ENCODE data around the gene CDK17. TPM values are rescaled to one million over a fixed set of nuclear protein-coding genes. Genes with fewer than 3 reads are reported as not detected.
A peak's percentile ranks its signal among the peaks of the same experiment; 100 is the strongest.

CDK17 gene
- total RNA-seq, 2 experiments from 2014 or later = 28.4 to 29.0 TPM

- Mint-ChIP-seq H3K4me1 (ENCODE audit: low read depth) (peaks cover 37% of the 10 kb centered on the region), H3K27me3 (no peaks in the 10 kb centered on the region), H3K9me3 (no peaks in the 10 kb centered on the region), H3K27ac (peak overlapping the region; percentile 54), H3K4me3 (no peak overlapping the region), H3K36me3 (ENCODE audit: low read depth) (no peaks in the 10 kb centered on the region)
- no peak for ATAC-seq
- CTCF ChIA-PET = interaction anchor here (1.0 to 1.6 kb wide), 2 partner anchors 11 to 63 kb away, joined by 3 to 4 read pairs; no protein-coding TSS in a partner anchor
- intact Hi-C loops (cut with micrococcal nuclease) = loop anchor here (5.0 kb wide), 1 partner anchor 146 kb away; no protein-coding TSS in a partner anchor
- no peak for TF ChIP-seq CTCF (IDR thresholded peaks at IDR 0.05)
- POLR2A ChIA-PET = interaction anchor here (0.6 to 2.0 kb wide), 5 partner anchors 9 to 38 kb away, joined by 3 to 7 read pairs (median 3); partner anchors contain the start of gene CDK17
- no peak for DNase-seq
Measured at GRCh38 chr12:96425951-96426350, 25.7 kb upstream of the CDK17 start.

GRCh38 chr12:96425321-96425720 is 25.1 kb upstream of the CDK17 start:
- intact Hi-C loops (cut with micrococcal nuclease) = loop anchor here (5.0 kb wide), 1 partner anchor 147 kb away; no protein-coding TSS in a partner anchor
- DNase-seq = peak; percentile 70
- peak; percentile 79 for ATAC-seq
- Mint-ChIP-seq H3K4me1 (ENCODE audit: low read depth) (peaks cover 41% of the 10 kb centered on the region), H3K27me3 (no peaks in the 10 kb centered on the region), H3K27ac (peak overlapping the region; percentile 36), H3K36me3 (ENCODE audit: low read depth) (no peaks in the 10 kb centered on the region), H3K9me3 (no peaks in the 10 kb centered on the region), H3K4me3 (no peak overlapping the region)
- ChIA-PET CTCF (interaction anchor here (1.0 to 1.6 kb wide), 2 partner anchors 12 to 63 kb away, joined by 3 to 4 read pairs; no protein-coding TSS in a partner anchor), POLR2A (interaction anchor here (0.6 to 2.0 kb wide), 4 partner anchors 8 to 177 kb away, joined by 3 to 7 read pairs (median 4); partner anchors contain the start of gene CDK17)
- TF ChIP-seq CTCF (IDR thresholded peaks at IDR 0.05) = no peak

GRCh38 chr12:96424601-96425000 is 24.4 kb upstream of the CDK17 start:
- no peak overlapping the region for H3K27ac Mint-ChIP-seq
- intact Hi-C loops (cut with micrococcal nuclease) = no loop called here
- H3K4me3 Mint-ChIP-seq = no peak overlapping the region
- no peak for DNase-seq
- CTCF ChIA-PET = no interaction called here
- POLR2A ChIA-PET = interaction anchor here (1.2 to 2.0 kb wide), 2 partner anchors 21 to 26 kb away, joined by 3 to 7 read pairs; no protein-coding TSS in a partner anchor
- H3K9me3 Mint-ChIP-seq = no peaks in the 10 kb centered on the region
- TF ChIP-seq CTCF (IDR thresholded peaks at IDR 0.05) = no peak
- no peak for ATAC-seq
- no peaks in the 10 kb centered on the region for H3K27me3 Mint-ChIP-seq
- H3K36me3 Mint-ChIP-seq (ENCODE audit: low read depth) = no peaks in the 10 kb centered on the region
- H3K4me1 Mint-ChIP-seq (ENCODE audit: low read depth) = peaks cover 44% of the 10 kb centered on the region

GRCh38 chr12:96422192-96422591 is 22.0 kb upstream of the CDK17 start:
- intact Hi-C loops (cut with micrococcal nuclease) = no loop called here
- CTCF ChIA-PET = interaction anchor here (0.9 to 2.3 kb wide), 4 partner anchors 10 to 67 kb away, joined by 3 to 6 read pairs (median 3); partner anchors contain the start of gene CFAP54

More at GRCh38 chr12:96422192-96422591, 22.0 kb upstream of the CDK17 start:
- no peak overlapping the region for H3K27ac Mint-ChIP-seq
- TF ChIP-seq CTCF (IDR thresholded peaks at IDR 0.05) = no peak
- no peaks in the 10 kb centered on the region for H3K9me3 Mint-ChIP-seq
- POLR2A ChIA-PET = interaction anchor here (1.4 kb wide), 1 partner anchor 22 kb away, joined by 4 read pairs; the partner anchor contains the start of gene CDK17
- no peak for DNase-seq
- H3K4me1 Mint-ChIP-seq (ENCODE audit: low read depth) = peaks cover 28% of the 10 kb centered on the region
- H3K36me3 Mint-ChIP-seq (ENCODE audit: low read depth) = no peaks in the 10 kb centered on the region
- H3K4me3 Mint-ChIP-seq = no peak overlapping the region
- no peaks in the 10 kb centered on the region for H3K27me3 Mint-ChIP-seq
- ATAC-seq = no peak

Data from activated CD8-positive, alpha-beta T cell treated with anti-CD3 and anti-CD28 coated beads for 36 hours (primary cell).